ENCODE measurements around the gene TBC1D2B.

The TBC1D2B gene

DNA sequence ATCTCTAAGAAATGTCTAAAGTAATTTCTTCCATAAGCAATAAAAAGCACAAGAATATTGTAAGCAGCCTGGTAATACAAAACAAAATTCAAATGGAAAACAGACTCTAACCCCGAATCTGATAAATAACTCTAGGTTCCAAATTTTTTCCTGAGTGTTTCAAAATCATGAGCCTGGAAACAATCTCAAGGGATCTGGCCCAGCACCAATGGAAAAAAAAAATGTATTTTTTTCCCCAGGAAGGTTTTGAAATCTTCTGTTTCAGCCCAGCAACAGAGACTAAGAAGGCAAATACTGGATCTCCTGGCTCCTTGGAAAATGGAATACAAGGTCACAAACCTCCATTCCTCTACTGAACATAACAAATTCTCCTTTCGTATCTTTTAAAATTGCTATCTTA is 13.0 kb downstream of the TBC1D2B start:
- H3K4me3 ChIP-seq (ENCODE audit: low read depth, low read length): no peak overlapping the region
- TF ChIP-seq, protein P1, sequence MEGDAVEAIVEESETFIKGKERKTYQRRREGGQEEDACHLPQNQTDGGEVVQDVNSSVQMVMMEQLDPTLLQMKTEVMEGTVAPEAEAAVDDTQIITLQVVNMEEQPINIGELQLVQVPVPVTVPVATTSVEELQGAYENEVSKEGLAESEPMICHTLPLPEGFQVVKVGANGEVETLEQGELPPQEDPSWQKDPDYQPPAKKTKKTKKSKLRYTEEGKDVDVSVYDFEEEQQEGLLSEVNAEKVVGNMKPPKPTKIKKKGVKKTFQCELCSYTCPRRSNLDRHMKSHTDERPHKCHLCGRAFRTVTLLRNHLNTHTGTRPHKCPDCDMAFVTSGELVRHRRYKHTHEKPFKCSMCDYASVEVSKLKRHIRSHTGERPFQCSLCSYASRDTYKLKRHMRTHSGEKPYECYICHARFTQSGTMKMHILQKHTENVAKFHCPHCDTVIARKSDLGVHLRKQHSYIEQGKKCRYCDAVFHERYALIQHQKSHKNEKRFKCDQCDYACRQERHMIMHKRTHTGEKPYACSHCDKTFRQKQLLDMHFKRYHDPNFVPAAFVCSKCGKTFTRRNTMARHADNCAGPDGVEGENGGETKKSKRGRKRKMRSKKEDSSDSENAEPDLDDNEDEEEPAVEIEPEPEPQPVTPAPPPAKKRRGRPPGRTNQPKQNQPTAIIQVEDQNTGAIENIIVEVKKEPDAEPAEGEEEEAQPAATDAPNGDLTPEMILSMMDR (IDR thresholded peaks at IDR 0.05; ENCODE audit: low read depth, low read length): no peak

DNA sequence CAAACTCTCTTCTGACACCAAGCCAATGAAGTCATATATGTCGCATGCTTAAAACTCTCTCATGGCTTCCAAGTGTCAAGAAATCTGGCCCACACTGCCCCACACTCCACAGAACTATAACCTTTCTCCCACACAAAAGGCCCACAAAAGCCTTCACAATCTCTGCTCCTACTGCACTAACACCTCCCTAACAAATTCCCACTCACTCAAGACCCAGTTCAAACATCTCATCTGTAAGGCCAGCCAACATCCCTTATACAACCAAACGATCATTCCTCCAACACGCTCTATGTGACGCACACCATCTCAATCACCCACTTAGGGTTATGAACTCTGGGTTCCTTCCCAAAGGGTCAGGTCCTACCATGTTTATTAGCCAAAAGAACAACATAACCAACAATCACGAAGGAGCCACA is 13.5 kb downstream of the TBC1D2B start:
- TF ChIP-seq, protein P1 (IDR thresholded peaks at IDR 0.05; ENCODE audit: low read depth, low read length): no peak
- no peak overlapping the region for H3K4me3 ChIP-seq (ENCODE audit: low read depth, low read length)

DNA sequence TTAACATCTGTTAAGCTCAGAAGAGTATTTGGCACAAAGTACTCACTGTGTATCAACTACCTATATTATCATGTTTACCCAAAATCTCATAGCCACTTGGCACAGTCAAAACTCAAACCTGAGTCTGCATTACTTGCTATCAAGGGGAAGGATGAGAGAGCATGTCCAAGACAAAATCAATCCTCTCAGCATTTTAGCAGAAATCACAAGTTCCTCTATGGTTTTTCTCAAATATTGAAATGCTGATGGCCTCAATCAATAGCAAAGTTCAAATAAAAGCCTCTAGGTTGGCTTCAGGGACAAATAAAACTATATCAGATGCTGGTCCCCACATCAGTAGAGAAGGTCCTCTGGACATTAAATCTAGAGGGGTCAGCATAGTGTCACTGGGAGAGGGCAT is 14.3 kb downstream of the TBC1D2B start:
- TF ChIP-seq, protein P1 (IDR thresholded peaks at IDR 0.05; ENCODE audit: low read depth, low read length): no peak
- no peak overlapping the region for H3K4me3 ChIP-seq (ENCODE audit: low read depth, low read length)

DNA sequence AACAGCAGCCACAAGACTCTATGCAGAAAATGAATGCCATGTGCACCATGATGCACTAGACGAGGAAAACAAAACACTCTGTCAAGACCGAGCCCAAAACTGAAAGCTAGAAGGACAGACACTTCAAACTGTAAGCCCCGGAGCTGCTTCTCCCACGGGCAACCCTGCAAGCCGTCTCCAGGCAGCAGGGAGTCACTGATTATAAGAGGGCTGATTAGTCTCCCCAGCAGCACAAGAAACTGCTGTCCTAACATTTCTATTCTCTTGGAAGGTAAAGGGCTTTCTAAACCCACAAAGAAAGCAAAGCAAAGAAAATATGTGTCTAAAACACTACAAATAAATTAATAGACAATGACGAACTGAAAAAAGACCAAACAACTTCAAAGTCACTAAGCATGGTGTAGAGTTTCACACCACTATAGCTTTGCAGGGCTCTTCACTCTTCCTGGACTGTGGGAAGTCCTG is 15.5 kb downstream of the TBC1D2B start:
- peak overlapping the region; percentile 40 for H3K4me3 ChIP-seq (ENCODE audit: low read depth, low read length)
- TF ChIP-seq, protein P1 (IDR thresholded peaks at IDR 0.05; ENCODE audit: low read depth, low read length): no peak

DNA sequence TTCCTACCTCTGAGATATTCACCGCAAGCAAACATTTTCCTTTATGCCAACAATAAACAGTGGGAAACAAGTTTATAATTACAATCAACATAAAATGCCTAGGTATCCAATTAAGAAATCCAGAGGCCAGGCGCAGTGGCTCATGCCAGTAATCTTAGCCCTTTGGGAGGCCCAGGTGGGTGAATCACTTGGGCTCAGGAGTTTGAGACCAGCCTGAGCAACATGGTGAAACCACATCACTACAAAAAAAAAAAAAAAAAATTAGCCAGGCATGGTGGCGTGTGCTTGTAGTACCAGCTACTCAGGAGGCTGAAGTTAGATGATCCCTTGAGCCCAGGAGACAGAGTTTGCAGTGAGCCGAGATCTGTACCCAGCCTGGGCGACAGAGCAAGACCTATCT is 17.3 kb downstream of the TBC1D2B start:
- TF ChIP-seq, protein P1 (IDR thresholded peaks at IDR 0.05; ENCODE audit: low read depth, low read length): no peak
- H3K4me3 ChIP-seq (ENCODE audit: low read depth, low read length): no peak overlapping the region

DNA sequence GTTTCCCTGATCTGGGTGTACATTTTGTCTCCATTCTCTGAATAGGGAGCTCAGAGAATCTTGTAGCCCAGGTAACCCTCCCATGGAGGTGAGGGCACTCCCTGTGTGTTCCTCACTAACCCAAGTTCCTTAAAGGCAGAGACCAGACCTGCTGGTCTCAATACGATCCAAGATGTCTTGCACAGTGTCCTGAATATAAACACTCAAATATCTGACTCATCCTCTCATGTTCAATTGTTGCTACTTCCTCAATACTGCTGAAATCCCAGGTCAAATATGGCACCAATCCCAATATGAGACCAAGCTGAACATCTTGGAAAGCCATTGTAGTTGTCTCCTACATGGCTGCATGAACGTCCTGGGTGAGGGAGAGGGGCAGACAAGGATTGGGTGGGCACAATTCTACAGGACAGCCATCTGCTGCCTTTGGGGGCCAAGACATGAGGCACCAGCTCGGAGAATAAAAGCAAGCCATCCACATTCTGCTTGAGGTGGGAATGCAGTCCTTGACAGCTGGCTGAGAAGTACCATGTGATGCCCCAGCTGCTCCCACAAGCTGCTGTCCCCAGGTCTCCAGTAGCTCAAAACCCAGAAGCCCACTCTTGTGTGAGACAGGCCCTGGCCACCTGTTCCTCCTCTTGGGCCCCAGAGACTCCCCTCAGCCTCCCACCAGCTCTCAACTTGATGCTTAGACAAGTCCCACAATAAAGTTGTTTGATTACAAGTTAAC is 18.2 kb downstream of the TBC1D2B start:
- TF ChIP-seq, protein P1 (IDR thresholded peaks at IDR 0.05; ENCODE audit: low read depth, low read length): no peak
- H3K4me3 ChIP-seq (ENCODE audit: low read depth, low read length): no peak overlapping the region

DNA sequence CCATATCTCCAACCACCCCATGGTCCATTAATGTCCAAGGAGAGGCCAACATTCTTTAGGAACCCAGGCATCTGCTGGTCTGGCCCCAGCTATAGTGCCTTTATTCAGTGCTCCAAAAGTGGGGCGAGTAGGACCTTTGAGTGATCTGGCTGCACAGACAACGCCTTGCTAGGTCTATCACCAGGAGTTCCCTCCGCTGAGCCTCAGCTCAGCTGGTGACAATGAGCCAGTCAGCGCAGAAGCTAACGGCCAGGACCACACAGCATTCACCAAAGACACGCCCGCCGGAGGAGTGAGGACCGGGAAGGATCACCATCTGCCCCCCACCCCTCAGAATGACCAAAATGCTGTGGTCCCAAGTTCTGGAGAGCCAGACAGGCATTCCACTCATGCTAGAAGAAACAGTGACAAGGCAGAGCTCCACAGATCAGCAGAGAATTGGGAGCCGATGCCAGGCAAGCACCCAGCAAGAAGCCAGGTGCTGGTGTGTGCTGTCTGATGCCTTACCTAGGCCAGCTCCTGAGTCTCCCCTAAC is 19.0 kb downstream of the TBC1D2B start:
- H3K4me3 ChIP-seq (ENCODE audit: low read depth, low read length): no peak overlapping the region
- TF ChIP-seq, protein P1 (IDR thresholded peaks at IDR 0.05; ENCODE audit: low read depth, low read length): no peak
